Ammon's horn (tissue), 1 donor: ENCODE data around the gene NVL.
"Not testable (repeated sequence)": the region's sequence is repeated elsewhere in the genome, so short reads cannot be mapped to it uniquely, and the experiment has no call there.

Experiments used
- DNase-seq: peaks from one replicate; pipeline ENCODE4 v3.0.0-alpha.2; 2016; ENCODE audit warnings: low spot score

NVL gene

GRCh38 chr1:224329842-224330753 is at the start of gene NVL:
NVL (minus strand) TSS chr1:224330172; CDS start chr1:224330127, 45 bp downstream.
- peak; percentile 91 for DNase-seq

GRCh38 chr1:224378855-224379631 is 49.1 kb upstream of the NVL start:
- DNase-seq = peak; percentile 15

GRCh38 chr1:224377676-224378006 is 47.7 kb upstream of the NVL start:
- DNase-seq = no peak

GRCh38 chr1:224375059-224375458 is 45.1 kb upstream of the NVL start:
- DNase-seq = no peak

GRCh38 chr1:224373008-224373590 is 43.1 kb upstream of the NVL start:
- no peak for DNase-seq

GRCh38 chr1:224368409-224368808 is 38.4 kb upstream of the NVL start:
- DNase-seq = no peak

- no peak for DNase-seq
These were observed 29.2 kb upstream of the NVL start for GRCh38 chr1:224359207-224359606.

- DNase-seq = no peak
These were observed 28.3 kb upstream of the NVL start for GRCh38 chr1:224358237-224358636.

- no peak for DNase-seq
These were observed 27.7 kb upstream of the NVL start for GRCh38 chr1:224357626-224358124.

GRCh38 chr1:224356685-224357625 is 27.0 kb upstream of the NVL start, which contains the start of gene CNIH4:
CNIH4 (plus strand) TSS chr1:224356879; CDS start chr1:224356925, 46 bp downstream.
- DNase-seq = peak; percentile 97

- DNase-seq = no peak
These were observed 24.3 kb upstream of the NVL start for GRCh38 chr1:224353975-224354925.

- DNase-seq = not testable (repeated sequence)
These were observed 22.6 kb upstream of the NVL start for GRCh38 chr1:224352436-224353085.

- not testable (repeated sequence) for DNase-seq
These were observed 19.7 kb upstream of the NVL start for GRCh38 chr1:224349716-224350115.

- no peak for DNase-seq
These were observed 18.2 kb upstream of the NVL start for GRCh38 chr1:224348137-224348536.

- no peak for DNase-seq
These were observed 13.7 kb upstream of the NVL start for GRCh38 chr1:224343679-224344078.

GRCh38 chr1:224340453-224341384 is 10.7 kb upstream of the NVL start:
- DNase-seq = not testable (repeated sequence)

GRCh38 chr1:224339442-224340033 is 9.6 kb upstream of the NVL start:
- no peak for DNase-seq
